Measurements from ENCODE around the gene PSENEN. TPM values are rescaled to one million over a fixed set of nuclear protein-coding genes. Genes with fewer than 3 reads are reported as not detected.
"Not testable (repeated sequence)": the region's sequence is repeated elsewhere in the genome, so short reads cannot be mapped to it uniquely, and the experiment has no call there.

Gene PSENEN
- total RNA-seq, 3 donors from 2014 or later (not counting 1 experiment from before 2014, with no cell fraction given) = 38.5 to 45.0 (median 41.0) TPM

GRCh38 chr19:35793381-35794165 lies 48.1 kb downstream of the PSENEN start:
- WGBS (ENCODE audit: insufficient coverage) = 75% methylated on average over 7 of the region's 7 CpGs
- H3K36me3 Mint-ChIP-seq = no peaks in the 10 kb centered on the region
- intact Hi-C loops (cut with micrococcal nuclease) = no loop called here

GRCh38 chr19:35795564-35795963 lies 50.1 kb downstream of the PSENEN start:
- H3K4me3 ChIP-seq (ENCODE audit: low read length); H3K9me3 Mint-ChIP-seq; intact Hi-C loops (cut with micrococcal nuclease); H3K27ac ChIP-seq (ENCODE audit: low read length); H3K27me3 ChIP-seq (ENCODE audit: control insufficient read depth, insufficient read depth, low read length); DNase-seq; H3K4me3 Mint-ChIP-seq; ATAC-seq; H3K9me3 ChIP-seq (ENCODE audit: control insufficient read depth, insufficient read depth, low read length); H3K36me3 ChIP-seq (ENCODE audit: control insufficient read depth, insufficient read depth, low read length); H3K36me3 Mint-ChIP-seq; H3K4me1 ChIP-seq (ENCODE audit: control insufficient read depth, insufficient read depth, low read length); H3K27ac Mint-ChIP-seq: not testable (repeated sequence)
- Mint-ChIP-seq H3K4me1 (peaks cover 0 to 11% of the 10 kb centered on the region in 2 donors), H3K27me3 (ENCODE audit: low read depth in 2 of 2) (peaks cover 0 to 28% of the 10 kb centered on the region in 2 donors)
- 100% methylated on average over 1 of the region's 1 CpG for WGBS (ENCODE audit: insufficient coverage)

More at GRCh38 chr19:35793381-35794165, 48.1 kb downstream of the PSENEN start:
- DNase-seq = no peak
- Mint-ChIP-seq H3K4me3 (no peak overlapping the region), H3K9me3 (no peaks in the 10 kb centered on the region), H3K27ac (no peak overlapping the region), H3K27me3 (ENCODE audit: low read depth in 2 of 2) (peaks cover 0 to 23% of the 10 kb centered on the region in 2 donors), H3K4me1 (peaks cover 0 to 11% of the 10 kb centered on the region in 2 donors)
- H3K4me1 ChIP-seq (ENCODE audit: control insufficient read depth, insufficient read depth, low read length) = peaks cover 9% of the 10 kb centered on the region
- H3K36me3 ChIP-seq (ENCODE audit: control insufficient read depth, insufficient read depth, low read length) = no peaks in the 10 kb centered on the region
- H3K9me3 ChIP-seq (ENCODE audit: control insufficient read depth, insufficient read depth, low read length) = no peaks in the 10 kb centered on the region
- H3K27ac ChIP-seq (ENCODE audit: low read length) = no peak overlapping the region
- TF ChIP-seq CTCF (IDR thresholded peaks at IDR 0.05) = no peak
- H3K27me3 ChIP-seq (ENCODE audit: control insufficient read depth, insufficient read depth, low read length) = peaks cover 5% of the 10 kb centered on the region
- no peak overlapping the region for H3K4me3 ChIP-seq (ENCODE audit: low read length)
- ATAC-seq = no peak

Other genes starting within 250 kb of the PSENEN start
- 10 to 100 TPM; 10.7 to 15.3 (median 11.3) TPM for gene DMKN, start 232.0 kb upstream of the PSENEN start, total RNA-seq
- not detected for gene SBSN, start 217.3 kb upstream of the PSENEN start, total RNA-seq
- not detected for gene GAPDHS, start 212.2 kb upstream of the PSENEN start, total RNA-seq
- 10 to 100 TPM; 30.6 to 37.9 (median 31.2) TPM for gene TMEM147, start 200.0 kb upstream of the PSENEN start, total RNA-seq
- not detected for gene ATP4A, start 182.0 kb upstream of the PSENEN start, total RNA-seq
- gene PMIS2, start 159.5 kb upstream of the PSENEN start, total RNA-seq = not detected
- 10 to 100 TPM; 17.5 to 26.4 (median 21.6) TPM for gene HAUS5, start 132.9 kb upstream of the PSENEN start, total RNA-seq
- 10 to 100 TPM; 51.6 to 61.7 (median 58.2) TPM for gene RBM42, start 116.6 kb upstream of the PSENEN start, total RNA-seq
- 1 to 10 TPM in 1 of 3 donors, under 1 TPM in 2; 0.48 to 2.0 (median 0.87) TPM for gene ETV2, start 103.9 kb upstream of the PSENEN start, total RNA-seq
- gene COX6B1, start 97.3 kb upstream of the PSENEN start, total RNA-seq = 100 to 1,000 TPM; 213 to 247 (median 215) TPM
- not detected for gene UPK1A, start 79.1 kb upstream of the PSENEN start, total RNA-seq
- gene ZBTB32, start 41.1 kb upstream of the PSENEN start, total RNA-seq = 1 to 10 TPM in 1 of 3 donors, under 1 TPM in 2; 0.27 to 1.8 (median 0.35) TPM
- 10 to 100 TPM; 60.8 to 70.9 (median 70.7) TPM for gene KMT2B, start 27.6 kb upstream of the PSENEN start, total RNA-seq
- gene IGFLR1, start 3.2 kb upstream of the PSENEN start, total RNA-seq = 10 to 100 TPM; 57.7 to 75.6 (median 69.6) TPM
- 10 to 100 TPM; 63.7 to 78.2 (median 73.0) TPM for gene U2AF1L4, start 233 bp upstream of the PSENEN start, total RNA-seq
- gene LIN37, start 2.9 kb downstream of the PSENEN start, total RNA-seq = 10 to 100 TPM; 16.7 to 22.1 (median 18.2) TPM
- gene HSPB6, start 11.4 kb downstream of the PSENEN start, total RNA-seq = not detected
- 10 to 100 TPM; 33.1 to 40.2 (median 35.9) TPM for gene PROSER3, start 12.5 kb downstream of the PSENEN start, total RNA-seq
- 10 to 100 TPM; 34.4 to 39.3 (median 37.5) TPM for gene ARHGAP33, start 29.9 kb downstream of the PSENEN start, total RNA-seq
- not detected for gene PRODH2, start 67.2 kb downstream of the PSENEN start, total RNA-seq
- gene NPHS1, start 106.9 kb downstream of the PSENEN start, total RNA-seq = under 1 TPM in 1 of 3 donors, not detected in 2; 0.93 TPM
- gene KIRREL2, start 111.3 kb downstream of the PSENEN start, total RNA-seq = under 1 TPM in 1 of 3 donors, not detected in 2; 0.27 TPM
- not detected for gene APLP1, start 122.9 kb downstream of the PSENEN start, total RNA-seq
- gene NFKBID, start 154.9 kb downstream of the PSENEN start, total RNA-seq = 100 to 1,000 TPM in 2 of 3 donors, 10 to 100 TPM in 1; 90.1 to 220 (median 101) TPM
- 100 to 1,000 TPM; 281 to 307 (median 296) TPM for gene HCST, start 156.9 kb downstream of the PSENEN start, total RNA-seq
- gene TYROBP, start 162.6 kb downstream of the PSENEN start, total RNA-seq = 100 to 1,000 TPM; 439 to 494 (median 469) TPM
- gene LRFN3, start 190.7 kb downstream of the PSENEN start, total RNA-seq = 1 to 10 TPM; 2.6 to 9.3 (median 3.2) TPM
- gene SDHAF1, start 249.5 kb downstream of the PSENEN start, total RNA-seq = 10 to 100 TPM in 2 of 3 donors, 1 to 10 TPM in 1; 9.2 to 12.1 (median 10.5) TPM

Measured in natural killer cell (primary cell).